HFF-Myc (cell line): Measurements from ENCODE around the gene MPST.
A peak's percentile ranks its signal among the peaks of the same experiment; 100 is the strongest.

Source experiments
- DNase-seq: peaks from one replicate; pipeline ENCODE4 v3.0.0-alpha.2; 2011; ENCODE audit warnings: low read depth; ENCODE audit errors: extremely low read depth
- H3K4me3 ChIP-seq: replicated peaks from 2 replicates; pipeline ENCODE4 v1.5.1; 2011; ENCODE audit warnings: low read depth, mild to moderate bottlenecking, control low read depth, low read length
- TF ChIP-seq, protein P1 (sequence below): IDR thresholded peaks from 2 replicates; pipeline ENCODE4 v1.5.1; 2012; ENCODE audit warnings: mild to moderate bottlenecking, low read depth, low read length, control low read depth; ENCODE audit errors: missing control alignments

The MPST gene

DNA sequence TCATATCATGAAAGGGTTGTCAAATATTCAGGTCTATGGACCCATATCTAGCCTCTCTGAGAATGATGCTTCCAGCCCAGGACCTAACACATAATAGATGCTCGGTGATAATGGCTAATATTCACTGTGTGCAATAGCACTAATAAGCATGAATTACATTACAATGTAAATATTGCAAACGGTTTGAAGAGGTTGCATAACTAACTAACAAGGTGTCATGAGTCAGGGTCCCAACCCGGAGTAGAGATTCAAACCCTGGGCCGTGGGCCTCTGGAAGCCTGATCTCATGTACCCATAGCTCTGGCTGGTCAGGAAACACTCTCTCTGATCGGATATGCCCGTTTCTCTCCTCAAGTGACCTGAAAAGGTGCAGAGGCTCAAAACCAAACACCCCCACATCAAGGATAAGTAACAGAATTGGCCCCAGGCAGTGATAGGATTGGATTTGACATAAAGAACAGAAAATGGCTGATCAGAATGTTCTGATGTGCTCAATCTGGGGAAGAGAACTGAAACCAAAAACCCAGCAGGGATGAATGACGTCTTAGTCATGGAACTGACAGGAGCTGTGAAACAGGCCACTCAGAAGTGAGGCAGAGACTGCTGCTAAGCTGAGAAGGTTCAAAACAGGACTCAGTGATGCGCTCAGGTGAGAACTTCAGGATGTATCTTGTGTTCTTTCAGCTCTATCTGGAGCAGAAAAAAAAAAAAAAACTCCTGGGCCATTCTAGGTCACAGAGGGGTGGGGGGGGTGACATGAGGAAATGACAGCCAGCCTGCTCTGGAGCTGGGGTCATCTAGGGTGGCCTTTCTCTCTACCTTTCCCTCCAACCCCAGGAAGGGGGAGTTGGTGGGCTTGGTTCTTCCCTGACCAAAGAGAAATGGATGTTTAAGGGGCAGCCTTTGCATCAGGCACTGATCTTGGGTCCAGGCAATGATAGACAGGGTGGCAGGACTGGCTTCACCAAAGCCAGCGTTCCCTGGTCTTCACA, 25.4 kb downstream of the MPST start:
- TF ChIP-seq, protein P1, sequence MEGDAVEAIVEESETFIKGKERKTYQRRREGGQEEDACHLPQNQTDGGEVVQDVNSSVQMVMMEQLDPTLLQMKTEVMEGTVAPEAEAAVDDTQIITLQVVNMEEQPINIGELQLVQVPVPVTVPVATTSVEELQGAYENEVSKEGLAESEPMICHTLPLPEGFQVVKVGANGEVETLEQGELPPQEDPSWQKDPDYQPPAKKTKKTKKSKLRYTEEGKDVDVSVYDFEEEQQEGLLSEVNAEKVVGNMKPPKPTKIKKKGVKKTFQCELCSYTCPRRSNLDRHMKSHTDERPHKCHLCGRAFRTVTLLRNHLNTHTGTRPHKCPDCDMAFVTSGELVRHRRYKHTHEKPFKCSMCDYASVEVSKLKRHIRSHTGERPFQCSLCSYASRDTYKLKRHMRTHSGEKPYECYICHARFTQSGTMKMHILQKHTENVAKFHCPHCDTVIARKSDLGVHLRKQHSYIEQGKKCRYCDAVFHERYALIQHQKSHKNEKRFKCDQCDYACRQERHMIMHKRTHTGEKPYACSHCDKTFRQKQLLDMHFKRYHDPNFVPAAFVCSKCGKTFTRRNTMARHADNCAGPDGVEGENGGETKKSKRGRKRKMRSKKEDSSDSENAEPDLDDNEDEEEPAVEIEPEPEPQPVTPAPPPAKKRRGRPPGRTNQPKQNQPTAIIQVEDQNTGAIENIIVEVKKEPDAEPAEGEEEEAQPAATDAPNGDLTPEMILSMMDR = no peak
- no peak overlapping the region for H3K4me3 ChIP-seq
- no peak for DNase-seq

DNA sequence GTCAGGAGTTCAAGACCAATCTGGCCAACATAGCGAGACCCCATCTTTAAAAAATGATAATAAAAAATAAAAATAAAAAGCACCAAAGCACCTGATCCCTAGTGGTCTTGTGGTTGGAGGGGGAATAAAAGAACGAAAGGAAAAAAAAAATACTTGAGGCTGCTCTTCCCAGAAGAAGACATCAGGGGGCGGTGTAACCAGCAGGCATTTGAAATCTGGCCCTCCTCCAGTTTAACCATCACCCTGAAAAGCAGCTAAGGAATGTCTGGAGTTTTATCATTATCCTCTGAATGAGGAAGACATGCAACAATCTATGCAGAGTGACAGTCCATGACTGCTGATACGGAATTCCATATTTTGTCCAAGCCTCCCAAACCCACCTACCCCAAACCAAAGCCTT, 26.4 kb downstream of the MPST start:
- DNase-seq = no peak
- no peak overlapping the region for H3K4me3 ChIP-seq

DNA sequence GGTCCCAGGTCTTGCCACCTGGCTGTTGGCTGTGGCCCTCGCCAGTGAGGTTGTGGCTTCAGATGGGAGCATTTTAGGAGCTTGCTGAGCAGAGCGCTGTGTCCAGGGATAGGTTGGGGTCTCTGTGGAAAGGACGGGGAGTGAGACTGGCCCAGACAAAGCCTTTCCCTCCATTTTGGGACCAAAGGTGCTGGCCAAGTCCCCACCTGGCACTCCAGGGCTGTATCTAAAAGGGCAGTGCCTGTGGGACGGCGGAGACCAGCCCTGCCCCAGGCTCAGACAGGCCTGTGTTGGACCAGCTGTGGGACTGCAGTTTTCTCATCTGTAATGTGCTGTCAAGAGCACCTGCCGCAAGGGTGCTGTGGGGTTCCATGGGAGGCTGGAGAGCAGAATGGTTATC, 27.0 kb downstream of the MPST start:
- DNase-seq = no peak
- H3K4me3 ChIP-seq = no peak overlapping the region
- TF ChIP-seq, protein P1 = no peak

More for the DNA sequence above, 26.4 kb downstream of the MPST start:
- TF ChIP-seq, protein P1 = peak; percentile 65

DNA sequence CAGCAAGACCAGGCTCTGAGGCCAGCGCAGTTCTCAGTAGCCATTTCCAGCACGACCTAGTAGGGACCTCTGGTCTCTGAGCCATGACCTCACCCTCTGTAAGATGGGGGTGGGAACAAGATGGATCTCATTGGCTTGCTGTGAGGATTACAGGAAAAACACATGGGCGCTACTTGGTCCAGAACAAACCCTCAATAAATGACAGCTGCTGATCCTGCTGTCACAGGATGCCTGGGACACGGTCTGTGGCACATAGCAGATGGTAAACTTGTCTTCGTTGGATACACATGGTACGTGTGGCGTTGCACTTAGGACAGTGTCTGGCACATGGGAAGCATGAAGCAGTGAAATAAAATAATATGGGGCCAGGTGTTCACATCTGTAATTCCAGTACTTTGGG, 27.5 kb downstream of the MPST start:
- TF ChIP-seq, protein P1 = no peak
- H3K4me3 ChIP-seq = no peak overlapping the region
- DNase-seq = no peak

DNA sequence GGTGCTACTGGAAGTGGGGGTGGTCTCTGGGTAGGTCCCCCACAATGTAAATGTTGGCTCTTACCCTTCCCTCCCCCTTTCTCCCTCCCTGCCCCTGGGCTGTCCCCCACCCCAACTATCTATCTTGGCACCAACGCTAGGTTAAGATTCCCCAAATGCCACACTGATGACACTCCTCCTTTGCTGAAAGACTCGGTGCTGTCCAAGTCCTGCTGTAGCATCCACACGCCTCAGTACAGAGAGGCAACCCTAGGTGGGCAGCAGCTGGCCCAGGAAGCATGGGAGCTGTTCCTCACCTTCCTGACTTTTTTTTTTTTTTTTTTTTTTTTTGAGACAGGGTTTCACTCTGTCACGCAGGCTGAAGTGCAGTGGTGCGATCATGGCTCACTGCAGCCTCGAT, 28.6 kb downstream of the MPST start:
- DNase-seq = no peak
- TF ChIP-seq, protein P1 = no peak
- H3K4me3 ChIP-seq = no peak overlapping the region

DNA sequence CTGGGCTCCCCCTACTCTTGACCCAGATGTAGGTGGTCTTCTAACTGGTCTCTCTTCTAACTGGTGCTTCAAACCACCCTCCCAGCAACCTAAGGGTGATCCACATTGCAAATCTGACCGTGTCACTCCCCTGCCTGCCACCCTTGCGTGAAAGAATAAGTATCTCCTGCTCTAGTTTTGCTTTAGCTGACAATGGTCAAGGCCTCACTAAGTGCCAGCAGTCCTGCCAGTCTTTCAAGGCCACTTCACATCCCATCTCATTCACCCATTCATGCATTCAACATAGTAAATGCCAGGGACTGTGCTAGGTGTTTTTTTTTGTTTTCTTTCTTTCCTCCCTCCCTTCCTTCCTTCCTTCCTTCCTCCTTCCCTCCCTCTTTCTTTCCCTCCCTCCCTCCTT, 29.7 kb downstream of the MPST start:
- TF ChIP-seq, protein P1 = no peak
- no peak overlapping the region for H3K4me3 ChIP-seq
- DNase-seq = no peak
